ENCODE results near the gene DYRK4. TPM values are rescaled to one million over a fixed set of nuclear protein-coding genes. Genes with fewer than 3 reads are reported as not detected.
A peak's percentile ranks its signal among the peaks of the same experiment; 100 is the strongest.
"Not testable (repeated sequence)": the region's sequence is repeated elsewhere in the genome, so short reads cannot be mapped to it uniquely, and the experiment has no call there.

The DYRK4 gene
- total RNA-seq (2014; rRNA removed; shearing (Covaris generic)): 36.0 and 48.5 TPM in 2 replicates

- DNase-seq (ENCODE audit: low read depth): peak; percentile 84
Observed at GRCh38 chr12:4562034-4562657, at the start of gene DYRK4. TSS of gene DYRK4 (plus strand) at chr12:4562208. CDS start at chr12:4562246, 38 bp downstream.

- peak; percentile 80 for DNase-seq (ENCODE audit: low read depth)
Observed at GRCh38 chr12:4518106-4518728, 43.8 kb upstream of the DYRK4 start.

- not testable (repeated sequence) for DNase-seq (ENCODE audit: low read depth)
Observed at GRCh38 chr12:4523443-4523842, 38.6 kb upstream of the DYRK4 start.

- DNase-seq (ENCODE audit: low read depth): no peak
Observed at GRCh38 chr12:4526923-4527546, 35.0 kb upstream of the DYRK4 start.

GRCh38 chr12:4530160-4530559 is 31.8 kb upstream of the DYRK4 start:
- no peak for DNase-seq (ENCODE audit: low read depth)

GRCh38 chr12:4530982-4531586 is 30.9 kb upstream of the DYRK4 start:
- DNase-seq (ENCODE audit: low read depth): no peak

GRCh38 chr12:4535092-4535491 is 26.9 kb upstream of the DYRK4 start:
- no peak for DNase-seq (ENCODE audit: low read depth)

GRCh38 chr12:4535871-4536270 is 26.1 kb upstream of the DYRK4 start:
- no peak for DNase-seq (ENCODE audit: low read depth)

GRCh38 chr12:4538207-4539160 is 23.5 kb upstream of the DYRK4 start, which contains the start of gene RAD51AP1:
TSS of gene RAD51AP1 (plus strand) at chr12:4538890. CDS start at chr12:4538940, 50 bp downstream.
- peak; percentile 99 for DNase-seq (ENCODE audit: low read depth)

GRCh38 chr12:4539167-4539870 is 22.7 kb upstream of the DYRK4 start:
- DNase-seq (ENCODE audit: low read depth): no peak

- DNase-seq (ENCODE audit: low read depth): no peak
Observed at GRCh38 chr12:4540170-4540569, 21.8 kb upstream of the DYRK4 start.

GRCh38 chr12:4540638-4541037 is 21.4 kb upstream of the DYRK4 start:
- no peak for DNase-seq (ENCODE audit: low read depth)

- DNase-seq (ENCODE audit: low read depth): no peak
Observed at GRCh38 chr12:4545195-4545594, 16.8 kb upstream of the DYRK4 start.

- no peak for DNase-seq (ENCODE audit: low read depth)
Observed at GRCh38 chr12:4552191-4552590, 9.8 kb upstream of the DYRK4 start.

GRCh38 chr12:4553943-4554342 is 8.1 kb upstream of the DYRK4 start:
- DNase-seq (ENCODE audit: low read depth): no peak

GRCh38 chr12:4555804-4556203 is 6.2 kb upstream of the DYRK4 start:
- DNase-seq (ENCODE audit: low read depth): no peak

GRCh38 chr12:4556735-4557530 is 5.1 kb upstream of the DYRK4 start:
- no peak for DNase-seq (ENCODE audit: low read depth)

- no peak for DNase-seq (ENCODE audit: low read depth)
Observed at GRCh38 chr12:4557586-4557985, 4.4 kb upstream of the DYRK4 start.

- DNase-seq (ENCODE audit: low read depth): no peak
Observed at GRCh38 chr12:4558171-4558570, 3.8 kb upstream of the DYRK4 start.

GRCh38 chr12:4563336-4563735 is 1.3 kb downstream of the DYRK4 start:
- no peak for DNase-seq (ENCODE audit: low read depth)

All from Daoy (cell line).